ENCODE data around the gene STX7.
A peak's percentile ranks its signal among the peaks of the same experiment; 100 is the strongest.
"Not testable (repeated sequence)": the region's sequence is repeated elsewhere in the genome, so short reads cannot be mapped to it uniquely, and the experiment has no call there.

STX7 gene, protein sequence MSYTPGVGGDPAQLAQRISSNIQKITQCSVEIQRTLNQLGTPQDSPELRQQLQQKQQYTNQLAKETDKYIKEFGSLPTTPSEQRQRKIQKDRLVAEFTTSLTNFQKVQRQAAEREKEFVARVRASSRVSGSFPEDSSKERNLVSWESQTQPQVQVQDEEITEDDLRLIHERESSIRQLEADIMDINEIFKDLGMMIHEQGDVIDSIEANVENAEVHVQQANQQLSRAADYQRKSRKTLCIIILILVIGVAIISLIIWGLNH

DNA sequence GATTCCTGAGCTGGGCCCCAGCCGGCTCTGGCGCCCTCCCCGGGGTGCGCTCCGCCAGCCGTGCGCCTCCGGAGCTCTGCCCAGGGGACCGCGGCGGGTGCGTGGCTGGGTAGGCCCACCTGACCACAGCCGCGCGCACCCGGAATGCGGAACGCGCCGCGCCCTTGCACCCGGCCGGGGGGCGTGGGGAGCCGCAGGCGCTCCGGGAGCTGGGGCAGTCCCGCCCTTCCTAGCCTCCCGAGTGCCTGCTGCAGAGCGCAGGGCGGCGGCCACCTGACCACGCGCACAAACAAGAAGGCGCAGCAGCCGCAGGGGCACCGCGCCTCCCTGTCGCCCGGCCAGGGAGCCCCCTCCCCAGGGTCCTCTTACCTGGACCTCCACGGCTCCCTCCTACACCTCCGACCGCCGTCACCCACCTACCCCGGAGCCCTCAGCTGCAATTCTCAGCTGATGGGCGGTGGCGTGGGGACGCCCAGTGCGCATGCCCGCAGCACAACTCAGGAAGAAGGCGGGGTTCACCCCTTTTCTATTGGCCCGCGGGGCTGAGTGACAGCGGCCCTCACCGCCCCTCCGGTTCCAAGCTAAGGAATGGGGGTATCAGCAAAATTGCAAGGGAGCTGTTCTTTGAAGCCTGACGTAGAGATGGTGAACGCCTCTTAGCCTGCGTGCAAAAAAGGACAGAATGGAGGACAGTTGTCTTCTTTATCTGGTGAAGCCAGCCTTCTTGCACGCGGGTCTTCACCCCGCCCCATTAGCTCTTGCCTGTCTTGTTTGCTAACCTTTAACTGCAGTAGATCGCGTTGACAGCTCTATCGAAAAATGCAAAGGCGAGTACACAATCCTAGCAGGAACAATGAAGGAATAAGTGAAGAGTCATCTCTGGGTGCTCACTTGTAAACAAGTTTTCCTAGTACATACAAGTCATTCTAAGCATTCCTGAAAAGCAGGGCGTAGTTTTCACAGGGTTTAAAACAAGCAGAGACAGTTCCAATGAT lies at the start of gene STX7:
TSS of gene STX7 (minus strand) at position 479 of the 995 bp plus-strand sequence. CDS start 9,586 bp downstream, outside the sequence.
- no peak for FAIRE-seq

DNA sequence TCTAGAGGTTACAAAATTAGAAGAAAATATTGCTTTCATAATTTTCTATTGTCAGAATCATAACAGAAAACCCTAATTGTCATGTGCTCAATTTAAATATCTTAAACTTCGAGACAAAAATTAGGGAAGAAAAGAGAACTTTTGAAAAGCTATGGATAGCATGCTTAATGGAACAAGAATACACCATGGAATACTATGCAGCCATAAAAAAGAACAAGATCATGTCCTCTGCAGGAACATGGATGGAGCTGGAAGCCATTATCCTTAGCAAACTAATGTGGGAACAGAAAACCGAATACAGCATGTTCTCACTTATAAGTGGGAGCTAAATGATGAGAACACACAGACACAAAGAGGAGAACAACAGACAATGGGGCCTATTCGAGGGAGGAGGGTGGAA lies 47.2 kb upstream of the STX7 start:
- not testable (repeated sequence) for DNase-seq (ENCODE audit: low spot score); FAIRE-seq

More for the DNA sequence above, at the start of gene STX7:
- peak; percentile 60 for DNase-seq (ENCODE audit: low spot score)

DNA sequence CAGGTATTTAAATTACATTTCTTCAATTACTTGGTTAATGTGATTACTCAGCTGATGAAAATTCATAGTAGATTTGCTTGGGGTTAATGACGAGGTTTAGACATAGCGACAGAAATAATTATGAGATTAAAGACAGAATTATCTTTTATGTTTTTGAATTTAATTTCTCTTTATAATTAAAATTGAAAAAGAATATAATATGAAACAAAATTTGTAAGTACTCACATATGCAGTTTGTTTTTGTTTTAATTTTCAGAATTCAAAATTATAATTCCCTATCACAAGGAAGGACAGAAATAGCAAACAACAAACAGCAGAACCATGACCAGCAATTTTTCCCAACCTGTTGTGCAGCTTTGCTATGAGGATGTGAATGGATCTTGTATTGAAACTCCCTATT lies 39.5 kb upstream of the STX7 start, which contains the start of gene TAAR8:
TSS of gene TAAR8 (plus strand) at position 301 of the 400 bp plus-strand sequence. CDS start at position 322, 21 bp downstream.
- FAIRE-seq (no peak), DNase-seq (ENCODE audit: low spot score) (no peak)

DNA sequence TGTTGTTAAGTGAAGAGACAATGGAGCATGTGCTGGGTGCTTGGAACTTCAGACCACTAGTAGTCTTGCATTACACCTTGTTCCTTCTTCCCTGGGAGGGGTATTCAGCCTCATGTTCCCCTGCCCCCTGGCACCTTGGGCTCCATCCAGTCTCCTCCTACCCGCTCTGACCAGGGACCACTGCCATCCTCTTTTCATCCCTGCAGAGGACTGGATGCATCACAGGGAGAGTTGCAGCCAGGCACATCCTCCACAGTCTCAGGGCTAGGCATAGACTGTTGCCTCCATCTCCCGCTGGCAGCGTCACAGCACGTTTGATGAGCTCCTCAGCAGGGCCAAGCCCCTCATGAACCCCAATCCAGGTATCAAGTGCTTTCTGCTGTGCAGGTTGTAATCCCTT lies 38.3 kb upstream of the STX7 start:
- DNase-seq (ENCODE audit: low spot score) (no peak), FAIRE-seq (no peak)

DNA sequence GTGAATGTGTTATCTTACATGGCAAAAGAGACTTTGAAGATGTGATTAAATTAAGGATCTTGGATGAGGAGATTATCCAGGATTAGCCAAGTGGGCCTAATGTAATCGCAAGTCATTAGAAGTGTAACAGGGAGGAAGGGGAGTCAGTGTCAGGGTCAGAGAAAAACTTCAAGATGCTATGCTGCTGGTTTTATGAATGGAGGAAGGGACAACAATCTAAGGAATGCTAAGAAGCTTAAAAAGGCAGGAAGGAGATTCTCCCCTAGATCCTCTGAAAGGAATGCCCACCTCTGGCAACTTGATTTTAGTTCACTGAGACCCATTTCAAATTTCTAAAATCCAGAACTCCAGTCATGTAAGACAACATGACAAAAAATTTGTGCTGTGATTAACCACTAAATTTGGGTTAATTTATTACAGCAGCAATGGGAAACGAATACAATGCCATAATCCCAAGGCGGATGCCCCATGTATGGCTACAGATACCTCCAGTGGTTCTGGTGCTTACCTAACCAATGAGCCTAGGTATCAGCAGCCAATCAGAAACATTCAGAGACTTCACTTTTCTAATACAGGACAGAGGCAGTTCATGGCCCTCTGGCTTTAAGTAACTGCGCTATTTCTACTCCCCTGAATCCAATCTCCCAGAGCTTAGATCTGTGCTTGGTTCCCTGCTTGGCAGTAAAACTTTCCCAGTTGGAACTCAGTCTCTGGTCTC lies 36.0 kb upstream of the STX7 start:
- no peak for FAIRE-seq

DNA sequence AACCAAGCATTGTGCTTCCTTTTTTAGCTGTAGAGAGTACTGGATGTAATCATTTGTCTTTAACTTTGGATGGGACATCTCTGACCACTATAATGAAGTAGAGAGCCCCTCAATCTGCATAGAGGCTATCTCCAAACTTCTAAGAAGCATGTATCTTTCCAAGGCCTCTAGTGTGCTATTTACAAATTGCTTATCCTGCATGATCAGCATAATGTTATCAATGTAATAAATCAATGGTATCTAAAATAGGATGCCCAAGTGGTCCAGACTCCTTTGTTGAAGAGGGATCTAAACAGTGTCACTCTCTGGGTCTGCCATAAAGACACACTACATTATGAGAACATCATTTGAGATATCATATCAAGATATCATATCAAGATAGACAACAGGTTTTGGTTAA lies 31.9 kb upstream of the STX7 start:
- FAIRE-seq: no peak
- DNase-seq (ENCODE audit: low spot score): no peak

More for the DNA sequence above, 36.0 kb upstream of the STX7 start:
- DNase-seq (ENCODE audit: low spot score): no peak

DNA sequence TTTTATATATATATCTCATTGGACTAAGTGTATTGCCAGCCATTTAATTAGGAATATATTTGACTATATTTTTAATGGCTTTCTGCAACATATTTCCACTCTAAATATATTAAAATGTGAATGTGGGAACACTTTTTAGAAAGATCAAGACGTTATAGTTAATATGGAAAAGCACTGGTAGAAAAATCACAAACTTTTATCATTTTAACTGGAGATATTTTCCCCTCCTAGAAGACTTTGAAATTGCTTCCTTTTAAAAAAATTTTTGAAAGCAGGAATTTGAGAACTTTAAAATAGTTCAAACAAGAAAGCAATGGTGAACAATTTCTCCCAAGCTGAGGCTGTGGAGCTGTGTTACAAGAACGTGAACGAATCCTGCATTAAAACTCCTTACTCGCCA lies 25.1 kb upstream of the STX7 start, which contains the start of gene TAAR9:
TSS of gene TAAR9 (plus strand) at position 301 of the 400 bp plus-strand sequence. CDS start at position 314, 13 bp downstream.
- FAIRE-seq (no peak), DNase-seq (ENCODE audit: low spot score) (no peak)

DNA sequence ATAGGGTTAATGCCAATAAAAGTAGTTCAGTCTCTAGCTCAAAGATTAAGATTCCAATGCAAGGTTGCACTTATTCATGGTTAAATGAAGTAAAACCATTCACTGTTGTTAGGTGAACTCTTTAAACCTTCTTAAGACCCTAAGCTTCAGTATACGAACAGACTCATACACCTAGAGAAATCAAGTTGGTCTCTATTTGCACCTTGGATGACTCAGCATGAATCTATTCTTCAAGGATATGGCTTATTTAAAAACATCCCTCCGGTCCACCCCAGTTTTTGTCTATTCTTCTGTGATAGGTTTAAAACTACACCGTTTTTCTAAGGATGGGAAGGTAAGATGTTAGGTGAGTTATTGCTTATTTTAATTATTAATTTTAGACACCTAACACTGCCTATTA lies 24.2 kb upstream of the STX7 start:
- no peak for DNase-seq (ENCODE audit: low spot score)
- no peak for FAIRE-seq

DNA sequence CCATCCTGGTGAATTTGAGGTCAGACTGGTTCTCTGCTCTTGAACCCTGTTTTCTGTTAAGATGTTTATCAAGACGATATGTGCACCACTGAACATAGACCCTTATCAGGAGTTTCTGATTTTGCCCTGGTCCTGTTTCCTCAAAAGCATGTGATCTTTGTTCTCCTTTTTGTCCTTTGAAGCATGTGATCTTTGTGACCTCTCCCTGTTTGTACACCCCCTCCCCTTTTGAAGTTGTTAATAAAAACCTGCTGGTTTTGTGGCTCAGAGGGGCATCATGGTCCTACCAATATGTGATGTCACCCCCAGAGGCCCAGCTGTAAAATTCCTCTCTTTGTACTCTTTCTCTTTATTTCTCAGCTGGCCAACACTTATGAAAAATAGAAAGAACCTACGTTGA lies 21.6 kb upstream of the STX7 start:
- not testable (repeated sequence) for FAIRE-seq

DNA sequence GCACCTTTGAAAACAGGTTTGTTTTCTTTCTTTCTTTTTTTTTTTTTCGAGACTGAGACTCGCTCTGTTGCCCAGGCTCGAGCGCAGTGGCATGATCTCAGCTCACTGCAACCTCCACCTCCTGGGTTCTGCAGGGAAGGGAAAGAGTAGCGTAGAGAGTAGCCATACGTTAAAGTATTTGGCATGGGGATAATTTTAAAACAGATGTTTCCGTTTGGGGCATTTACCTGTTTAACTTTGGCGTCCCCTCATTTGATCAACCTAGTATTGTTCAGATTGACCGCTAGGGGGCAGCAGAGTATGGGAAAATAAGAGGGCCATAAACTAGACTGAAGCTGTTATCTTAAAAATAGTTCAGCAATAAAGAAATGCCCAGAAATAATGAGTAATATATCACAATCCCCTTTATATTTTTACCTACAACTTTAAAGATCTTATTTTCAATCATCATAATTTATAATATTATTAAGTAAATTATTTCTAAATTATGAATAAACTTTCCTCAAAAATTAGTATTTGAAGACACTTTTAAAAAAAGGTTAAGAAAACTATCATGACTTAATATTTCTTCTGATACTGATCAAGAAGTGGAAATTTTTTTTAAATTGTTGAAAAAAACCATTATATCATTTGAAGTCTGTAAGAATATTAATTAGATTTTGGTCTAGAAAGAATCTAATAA lies 17.5 kb upstream of the STX7 start:
- FAIRE-seq (peak; percentile 80), DNase-seq (ENCODE audit: low spot score) (peak; percentile 41)

More for the DNA sequence above, 21.6 kb upstream of the STX7 start:
- not testable (repeated sequence) for DNase-seq (ENCODE audit: low spot score)

DNA sequence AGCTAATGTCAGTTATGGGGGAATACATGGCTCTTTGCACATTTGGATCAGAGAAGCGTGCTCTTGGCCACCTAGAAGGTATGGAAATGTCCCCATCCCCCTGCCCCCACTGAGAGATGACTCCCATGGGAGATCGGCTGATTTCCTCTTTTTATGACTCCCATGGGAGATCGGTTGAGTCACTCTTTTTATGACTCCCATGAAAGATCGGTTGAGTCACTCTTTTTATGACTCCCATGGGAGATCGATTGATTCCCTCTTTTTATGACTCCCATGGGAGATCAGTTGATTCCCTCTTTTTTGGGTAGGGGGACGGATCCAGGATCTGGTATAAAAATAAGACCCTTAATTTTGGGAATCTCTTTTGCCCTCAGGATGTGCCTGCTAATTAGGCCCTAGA lies 14.9 kb upstream of the STX7 start:
- FAIRE-seq (no peak), DNase-seq (ENCODE audit: low spot score) (peak; percentile 29)

DNA sequence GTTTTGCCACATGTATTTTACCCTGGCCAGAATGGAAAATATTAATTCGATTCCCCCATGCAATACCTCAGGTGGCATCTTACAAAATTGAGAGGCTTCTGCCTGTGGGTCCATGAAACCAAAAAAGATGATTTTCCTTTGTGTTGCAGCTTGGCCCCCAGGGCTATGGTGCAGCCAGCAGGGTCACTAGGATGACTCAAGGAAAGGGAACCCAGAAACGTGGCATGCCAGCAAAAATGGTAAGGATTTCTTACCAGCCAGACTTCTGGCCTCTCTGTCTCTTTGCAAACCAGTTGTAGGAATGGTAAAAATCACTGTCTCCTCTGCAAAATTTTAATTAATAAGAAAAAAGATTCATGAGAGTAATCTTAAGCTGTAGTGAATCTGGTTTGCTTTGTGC lies 13.5 kb upstream of the STX7 start:
- DNase-seq (ENCODE audit: low spot score) (no peak), FAIRE-seq (no peak)

DNA sequence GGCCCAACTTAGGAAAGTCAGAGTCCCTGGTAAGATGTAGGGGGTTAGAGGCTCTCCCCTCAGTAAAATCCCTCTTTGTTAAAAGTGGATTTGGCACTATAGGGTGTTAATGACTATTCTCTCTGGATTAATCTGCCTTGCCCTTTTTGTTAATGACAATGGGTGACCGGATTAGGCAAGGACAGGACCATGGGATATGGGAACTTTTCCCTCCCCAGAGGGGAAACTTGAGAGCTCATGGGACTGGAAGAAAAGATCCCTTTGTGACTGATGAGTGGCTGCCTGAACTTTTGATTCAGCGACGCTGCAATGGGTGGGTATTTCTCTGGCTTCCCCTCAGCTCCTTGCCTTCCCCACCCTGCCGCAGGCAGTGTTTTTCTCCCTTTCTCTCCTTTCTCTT lies 12.9 kb upstream of the STX7 start:
- FAIRE-seq: no peak
- DNase-seq (ENCODE audit: low spot score): no peak

DNA sequence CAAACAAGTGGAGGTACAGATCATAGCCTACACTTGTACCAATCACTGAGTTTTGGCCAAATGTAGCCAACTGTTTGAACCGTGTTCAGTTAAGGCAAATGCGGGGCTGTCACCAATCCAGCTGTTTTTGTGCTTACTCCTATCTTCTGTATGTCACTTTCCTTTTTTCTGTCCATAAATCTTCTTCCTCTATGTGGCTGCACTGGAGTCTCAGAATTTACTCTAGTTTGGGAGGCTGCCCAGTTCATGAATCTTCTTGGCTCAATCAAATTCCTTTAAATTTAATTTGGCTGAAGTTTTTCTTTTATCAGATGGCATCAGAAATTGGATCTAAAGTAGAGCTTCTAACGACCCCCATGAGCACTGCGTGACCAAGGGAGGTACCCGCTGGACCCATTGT lies 11.7 kb upstream of the STX7 start:
- DNase-seq (ENCODE audit: low spot score) (no peak), FAIRE-seq (no peak)

DNA sequence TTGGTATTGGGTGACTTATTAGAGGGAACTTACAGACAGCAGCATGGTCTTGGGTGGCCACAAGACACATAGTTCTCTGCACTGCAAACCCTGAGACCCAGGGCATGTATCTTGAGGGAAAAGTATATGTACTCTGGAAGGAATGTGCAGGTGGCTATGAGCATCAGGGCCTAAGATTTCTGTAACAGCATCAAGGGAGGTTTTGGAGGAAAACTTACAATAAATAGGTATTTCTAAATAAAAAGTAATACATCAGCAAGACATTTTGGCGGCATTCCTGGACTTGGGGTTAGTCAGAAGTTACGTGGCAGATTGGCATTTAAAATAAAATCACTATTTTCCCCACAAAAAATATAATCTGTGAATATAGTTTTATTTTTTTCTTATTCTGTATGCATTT lies 8.0 kb upstream of the STX7 start:
- FAIRE-seq (no peak), DNase-seq (ENCODE audit: low spot score) (no peak)

DNA sequence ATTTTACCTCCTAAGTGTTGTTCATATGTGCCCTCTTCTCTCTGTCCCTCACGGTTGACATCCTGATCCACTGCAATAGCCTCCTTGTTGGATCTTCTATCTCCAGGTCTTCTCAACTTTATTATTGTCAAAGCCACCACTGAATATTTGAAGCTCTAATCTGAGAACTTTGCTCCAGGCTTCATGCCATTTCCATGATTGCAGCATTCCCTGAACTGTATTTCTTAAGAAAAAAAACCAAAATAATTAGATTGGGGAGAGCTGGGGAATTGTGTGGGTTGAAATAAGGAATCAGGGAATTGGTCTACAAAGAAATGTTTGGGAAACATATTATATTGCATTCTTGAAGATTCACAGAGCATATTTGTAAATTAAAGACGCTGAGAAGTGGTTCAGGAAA lies 2.5 kb upstream of the STX7 start:
- no peak for DNase-seq (ENCODE audit: low spot score)
- FAIRE-seq: no peak

DNA sequence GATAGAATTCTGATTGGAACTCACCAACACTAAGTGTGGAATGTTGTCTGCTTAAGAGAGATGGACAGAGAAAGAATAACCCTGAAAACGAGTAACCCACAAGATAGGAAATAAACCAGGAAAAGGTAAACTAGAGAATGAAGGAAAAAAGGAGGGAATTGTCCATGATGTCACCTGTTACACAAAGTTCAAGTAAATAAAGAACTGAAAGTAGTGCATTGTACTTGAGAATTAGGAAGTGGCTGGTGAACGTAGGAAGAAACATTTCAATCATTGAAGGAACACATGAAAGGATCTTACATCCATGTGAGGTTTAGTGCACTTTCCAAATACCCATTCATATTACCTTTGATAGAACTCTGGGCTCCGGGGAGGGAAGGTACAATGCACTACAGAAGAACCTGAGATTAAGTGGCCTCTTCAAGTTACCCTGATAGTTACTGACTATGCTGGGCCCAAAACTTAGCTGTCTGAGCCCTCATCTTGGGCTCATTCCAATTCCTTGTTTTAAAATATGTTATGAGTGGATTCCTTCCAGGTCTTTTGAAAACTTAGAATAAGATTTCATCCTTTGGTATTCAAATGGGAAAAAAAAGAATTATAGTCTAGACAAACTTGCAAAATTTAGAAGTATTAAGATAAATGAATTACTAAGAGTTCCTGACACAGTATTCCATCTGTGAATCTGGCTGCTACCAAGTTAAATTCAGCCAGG lies 1.1 kb upstream of the STX7 start:
- FAIRE-seq: no peak
- no peak for DNase-seq (ENCODE audit: low spot score)

DNA sequence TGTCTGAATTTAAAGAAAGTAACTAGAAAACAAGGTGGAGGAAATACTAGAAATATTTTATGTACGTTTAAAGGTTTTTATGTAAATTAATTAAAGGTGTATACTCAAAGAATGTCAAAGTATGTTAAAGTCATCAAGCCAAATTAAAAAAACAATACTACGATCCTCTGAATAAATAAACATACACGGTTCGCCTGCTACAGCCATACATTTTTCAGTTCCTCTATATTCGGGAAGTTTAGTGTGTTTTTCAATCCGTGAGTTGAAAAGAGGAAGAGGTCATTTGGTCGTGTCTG lies 626 bp downstream of the STX7 start:
- no peak for DNase-seq (ENCODE audit: low spot score)
- no peak for FAIRE-seq

DNA sequence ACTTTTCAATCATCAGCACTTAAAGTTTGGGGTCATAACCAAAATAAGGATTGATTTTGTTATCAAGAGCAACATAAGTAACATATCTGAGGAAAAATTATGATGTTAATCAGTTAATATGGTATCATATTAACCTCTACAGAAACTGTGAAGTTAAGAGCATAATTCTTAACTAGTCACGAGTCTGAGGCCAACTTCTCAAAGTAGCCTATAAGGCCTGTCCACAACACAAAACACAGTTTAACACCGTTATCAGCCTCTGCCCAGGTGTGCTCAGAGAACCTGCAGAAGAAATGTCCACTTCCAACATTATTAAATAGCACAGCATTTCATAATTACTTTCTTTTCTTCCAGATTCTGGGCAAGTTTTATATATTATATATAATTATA lies 1.1 kb downstream of the STX7 start:
- FAIRE-seq: no peak

DNA sequence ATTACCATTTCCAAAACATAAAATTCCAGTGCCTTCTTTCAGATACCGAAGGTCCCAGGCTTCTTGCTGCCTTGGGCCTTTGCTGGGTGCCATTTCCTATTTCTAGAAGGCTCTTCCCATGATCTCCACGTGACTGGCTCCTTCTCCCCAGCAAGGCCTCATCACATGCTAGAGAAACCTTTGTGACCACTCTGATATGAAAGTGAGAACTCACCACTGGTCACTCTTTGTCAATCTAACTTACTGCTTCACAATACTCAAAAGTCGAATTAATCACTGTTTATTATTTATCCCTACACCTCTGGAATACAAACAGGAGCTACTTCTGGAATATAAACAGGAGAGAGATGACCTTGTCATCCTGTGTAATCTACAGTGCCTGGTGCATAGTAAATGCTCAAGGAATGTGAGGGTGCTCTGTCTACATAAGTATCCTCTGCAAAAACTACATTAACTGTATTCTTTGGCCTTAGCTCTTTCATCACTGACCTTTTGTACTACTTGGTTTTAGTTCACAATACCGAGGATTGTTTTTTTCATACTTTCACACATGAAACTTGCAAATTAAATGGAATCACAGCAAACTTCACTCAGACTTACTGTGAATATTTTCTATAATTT lies 1.6 kb downstream of the STX7 start:
- no peak for DNase-seq (ENCODE audit: low spot score)
- no peak for FAIRE-seq

More for the DNA sequence above, 1.1 kb downstream of the STX7 start:
- DNase-seq (ENCODE audit: low spot score): no peak
